ENCODE measurements around the gene FAM3B. TPM values are rescaled to one million over a fixed set of nuclear protein-coding genes. Genes with fewer than 3 reads are reported as not detected.

The FAM3B gene
- polyA plus RNA-seq, 3 donors, result 0.15 TPM; not detected in 2

- Mint-ChIP-seq H3K27me3 (ENCODE audit: low read depth in 3 of 3) (peaks cover 0 to 3% (median 0%) of the 10 kb centered on the region in 3 donors), H3K4me3 (no peak overlapping the region), H3K9me3 (peaks cover 0 to 1% (median 0%) of the 10 kb centered on the region in 7 donors), H3K36me3 (peaks cover 77 to 87% of the 10 kb centered on the region in 2 donors), H3K4me1 (peaks cover 49% of the 10 kb centered on the region), H3K27ac (peak overlapping the region in 1 of 7 donors; percentile 60)
- intact Hi-C loops (cut with micrococcal nuclease), result loop anchor here in 1 of 2 donors (5.0 kb wide), 1 partner anchor 37 kb away; the partner anchor contains the start of gene MX2
- TF ChIP-seq, protein P1, sequence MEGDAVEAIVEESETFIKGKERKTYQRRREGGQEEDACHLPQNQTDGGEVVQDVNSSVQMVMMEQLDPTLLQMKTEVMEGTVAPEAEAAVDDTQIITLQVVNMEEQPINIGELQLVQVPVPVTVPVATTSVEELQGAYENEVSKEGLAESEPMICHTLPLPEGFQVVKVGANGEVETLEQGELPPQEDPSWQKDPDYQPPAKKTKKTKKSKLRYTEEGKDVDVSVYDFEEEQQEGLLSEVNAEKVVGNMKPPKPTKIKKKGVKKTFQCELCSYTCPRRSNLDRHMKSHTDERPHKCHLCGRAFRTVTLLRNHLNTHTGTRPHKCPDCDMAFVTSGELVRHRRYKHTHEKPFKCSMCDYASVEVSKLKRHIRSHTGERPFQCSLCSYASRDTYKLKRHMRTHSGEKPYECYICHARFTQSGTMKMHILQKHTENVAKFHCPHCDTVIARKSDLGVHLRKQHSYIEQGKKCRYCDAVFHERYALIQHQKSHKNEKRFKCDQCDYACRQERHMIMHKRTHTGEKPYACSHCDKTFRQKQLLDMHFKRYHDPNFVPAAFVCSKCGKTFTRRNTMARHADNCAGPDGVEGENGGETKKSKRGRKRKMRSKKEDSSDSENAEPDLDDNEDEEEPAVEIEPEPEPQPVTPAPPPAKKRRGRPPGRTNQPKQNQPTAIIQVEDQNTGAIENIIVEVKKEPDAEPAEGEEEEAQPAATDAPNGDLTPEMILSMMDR (IDR thresholded peaks at IDR 0.05), result no peak
- Histone ChIP-seq H3K27ac (ENCODE audit: low read depth in 1 of 2, low read length in 2 of 2) (peak overlapping the region in 1 of 2 donors; percentile 84), H3K9me3 (replicated peaks in 1 of 2; ENCODE audit: control insufficient read depth in 1 of 2, insufficient read depth in 1 of 2, low read length in 2 of 2) (no peaks in the 10 kb centered on the region), H3K79me2 (ENCODE audit: insufficient read depth, low read length) (no peaks in the 10 kb centered on the region), H3K27me3 (ENCODE audit: control insufficient read depth in 2 of 2, insufficient read depth in 2 of 2, low read length in 2 of 2) (no peaks in the 10 kb centered on the region), H3K36me3 (replicated peaks in 1 of 2; ENCODE audit: control insufficient read depth in 1 of 2, insufficient read depth in 2 of 2, low read length in 2 of 2) (peaks cover 59 to 80% of the 10 kb centered on the region in 2 donors), H4K20me1 (ENCODE audit: insufficient read depth, low read length) (no peaks in the 10 kb centered on the region), H3K9ac (ENCODE audit: insufficient read depth, low read length, poor library complexity, severe bottlenecking) (no peak overlapping the region), H3K4me3 (replicated peaks in 1 of 3; ENCODE audit: low read depth in 2 of 3, low read length in 3 of 3) (no peak overlapping the region), H3K4me1 (ENCODE audit: control insufficient read depth in 1 of 2, insufficient read depth in 2 of 2, low read length in 2 of 2) (peaks cover 36 to 44% of the 10 kb centered on the region in 2 donors), H2AFZ (ENCODE audit: insufficient read depth, low read depth, low read length, poor library complexity, severe bottlenecking) (no peak overlapping the region), H3K4me2 (replicated peaks; ENCODE audit: extremely low read depth, low read length, poor library complexity, severe bottlenecking) (no peak overlapping the region)
- 92% methylated on average over 7 of the region's 16 CpGs for WGBS (ENCODE audit: insufficient coverage)
- DNase-seq, result no peak
Observed at GRCh38 chr21:41398831-41399230, 82.2 kb downstream of the FAM3B start.

GRCh38 chr21:41399246-41399800 lies 82.7 kb downstream of the FAM3B start:
- peaks cover 36 to 48% of the 10 kb centered on the region in 2 donors for H3K4me1 ChIP-seq (ENCODE audit: control insufficient read depth in 1 of 2, insufficient read depth in 2 of 2, low read length in 2 of 2)
- no peaks in the 10 kb centered on the region for H3K9me3 Mint-ChIP-seq
- H3K36me3 ChIP-seq (replicated peaks in 1 of 2; ENCODE audit: control insufficient read depth in 1 of 2, insufficient read depth in 2 of 2, low read length in 2 of 2), result peaks cover 64 to 80% of the 10 kb centered on the region in 2 donors
- H4K20me1 ChIP-seq (ENCODE audit: insufficient read depth, low read length), result no peaks in the 10 kb centered on the region
- H2AFZ ChIP-seq (ENCODE audit: insufficient read depth, low read depth, low read length, poor library complexity, severe bottlenecking), result no peak overlapping the region
- no peak overlapping the region for H3K27ac ChIP-seq (ENCODE audit: low read depth in 1 of 2, low read length in 2 of 2)
- intact Hi-C loops (cut with micrococcal nuclease), result loop anchor here in 1 of 2 donors (5.0 kb wide), 1 partner anchor 37 kb away; the partner anchor contains the start of gene MX2
- no peaks in the 10 kb centered on the region for H3K9me3 ChIP-seq (replicated peaks in 1 of 2; ENCODE audit: control insufficient read depth in 1 of 2, insufficient read depth in 1 of 2, low read length in 2 of 2)
- no peak overlapping the region for H3K4me3 Mint-ChIP-seq
- H3K27me3 ChIP-seq (ENCODE audit: control insufficient read depth in 2 of 2, insufficient read depth in 2 of 2, low read length in 2 of 2), result no peaks in the 10 kb centered on the region
- peaks cover 0 to 3% (median 0%) of the 10 kb centered on the region in 3 donors for H3K27me3 Mint-ChIP-seq (ENCODE audit: low read depth in 3 of 3)
- 100% methylated on average over 1 of the region's 7 CpGs for WGBS (ENCODE audit: insufficient coverage)
- H3K27ac Mint-ChIP-seq, result peak overlapping the region in 3 of 7 donors; percentile 21 to 70 (median 43)
- H3K79me2 ChIP-seq (ENCODE audit: insufficient read depth, low read length), result no peaks in the 10 kb centered on the region
- no peak overlapping the region for H3K4me3 ChIP-seq (replicated peaks in 1 of 3; ENCODE audit: low read depth in 2 of 3, low read length in 3 of 3)
- DNase-seq, result peak in 1 of 3 donors; percentile 42
- peaks cover 77 to 87% of the 10 kb centered on the region in 2 donors for H3K36me3 Mint-ChIP-seq
- no peak overlapping the region for H3K4me2 ChIP-seq (replicated peaks; ENCODE audit: extremely low read depth, low read length, poor library complexity, severe bottlenecking)
- peaks cover 47% of the 10 kb centered on the region for H3K4me1 Mint-ChIP-seq
- H3K9ac ChIP-seq (ENCODE audit: insufficient read depth, low read length, poor library complexity, severe bottlenecking), result no peak overlapping the region
- TF ChIP-seq, protein P1 (IDR thresholded peaks at IDR 0.05), result no peak

Measured in CD14-positive monocyte (primary cell).